PC-9 (cell line): ENCODE results near the gene NPL. TPM values are rescaled to one million over a fixed set of nuclear protein-coding genes. Genes with fewer than 3 reads are reported as not detected.

Source experiments
- BruUV-seq: library from RNA; stranded (reverse); fragments of 400-500 nt; replicated peaks from 2 replicates; lab custom pipeline; 2021; lab: Mats Ljungman, UMichigan
- CTCF ChIA-PET: fragments of 300-600 bp; sonication (Branson Sonifier 250); formaldehyde crosslinking; loops from one replicate; lab custom pipeline; 2022; ENCODE audit warnings: antibody characterized with exemption; lab: Charles Lee
- POLR2A ChIA-PET: fragments of 300-600 bp; sonication (Branson Sonifier 250); formaldehyde crosslinking; loops from one replicate; lab custom pipeline; 2022; ENCODE audit warnings: antibody characterized with exemption; ENCODE audit not compliant: unreplicated experiment; lab: Charles Lee
- DNase-seq, 2 experiments: peaks; one replicate each; pipeline versions ENCODE4 v3.0.0 to v3.0.0-alpha.2; 2015 to 2022; ENCODE audit warnings: mixed read lengths in 1 of 2
- H2AFZ ChIP-seq: fragments of 200-600 bp; sonication (generic); 2 replicates; pipeline ENCODE4 v1.8.1; 2017; ENCODE audit warnings: antibody characterized with exemption
- H3F3A ChIP-seq: fragments of 200-600 bp; sonication (generic); 2 replicates; pipeline ENCODE4 v1.8.1; 2017; ENCODE audit warnings: antibody characterized with exemption, mild to moderate bottlenecking, low read depth; ENCODE audit not compliant: insufficient read depth
- H3K27ac ChIP-seq: fragments of 200-600 bp; sonication (generic); 2 replicates; pipeline ENCODE4 v1.6.1; 2016; ENCODE audit warnings: mixed run types
- H3K27me3 ChIP-seq: fragments of 200-600 bp; sonication (generic); 2 replicates; pipeline ENCODE4 v1.6.1; 2016; ENCODE audit warnings: low read depth, mixed run types; ENCODE audit not compliant: insufficient read depth
- H3K36me3 ChIP-seq: fragments of 200-600 bp; sonication (generic); 2 replicates; pipeline ENCODE4 v1.6.1; 2016; ENCODE audit warnings: low read depth, mixed run types
- H3K4me1 ChIP-seq: fragments of 200-600 bp; sonication (generic); replicated peaks from 2 replicates; pipeline ENCODE4 v1.6.1; 2016; ENCODE audit warnings: mixed run types; ENCODE audit not compliant: insufficient read depth
- H3K4me2 ChIP-seq: fragments of 200-600 bp; sonication (generic); 2 replicates; pipeline ENCODE4 v1.6.1; 2017; ENCODE audit warnings: mixed run types
- H3K4me3 ChIP-seq: fragments of 200-600 bp; sonication (generic); 2 replicates; pipeline ENCODE4 v1.6.1; 2016; ENCODE audit warnings: mixed run types
- H3K79me2 ChIP-seq: fragments of 200-600 bp; sonication (generic); 2 replicates; pipeline ENCODE4 v1.6.1; 2017; ENCODE audit warnings: low read depth, mixed run types
- H3K9me2 ChIP-seq: fragments of 200-600 bp; sonication (generic); 2 replicates; pipeline ENCODE4 v1.8.1; 2017; ENCODE audit warnings: mild to moderate bottlenecking; ENCODE audit not compliant: insufficient read depth
- H3K9me3 ChIP-seq: fragments of 200-600 bp; sonication (generic); 2 replicates; pipeline ENCODE4 v1.8.1; 2016; ENCODE audit warnings: low read depth; ENCODE audit not compliant: insufficient read depth
- H4K20me1 ChIP-seq: fragments of 200-600 bp; sonication (generic); 2 replicates; pipeline ENCODE4 v1.8.1; 2017; ENCODE audit not compliant: insufficient read depth
- EZH2 ChIP-seq: fragments of 200-600 bp; sonication (generic); IDR thresholded peaks from 2 replicates; pipeline ENCODE4 v1.8.0; 2017; ENCODE audit warnings: antibody characterized with exemption, low read depth
- intact Hi-C: fragments of 100-400 bp; cut with micrococcal nuclease; formaldehyde crosslinking; loops from one replicate; pipeline ENCODE4 v1.10.0; 2022; ENCODE audit not compliant: unreplicated experiment
- total RNA-seq: library from RNA; stranded (reverse); gene quantifications from 2 replicates; pipeline ENCODE4 v1.2.3, GENCODE V29; 2021
- TF ChIP-seq, protein P1 (sequence below): fragments of 200-600 bp; sonication (generic); conservative IDR thresholded peaks from 2 replicates; pipeline ENCODE4 v1.6.1; 2017; ENCODE audit warnings: mixed run types, antibody characterized with exemption, mild to moderate bottlenecking, moderate library complexity

Gene NPL
- total RNA-seq, 1 experiment from 2014 or later = 2.3 TPM

DNA sequence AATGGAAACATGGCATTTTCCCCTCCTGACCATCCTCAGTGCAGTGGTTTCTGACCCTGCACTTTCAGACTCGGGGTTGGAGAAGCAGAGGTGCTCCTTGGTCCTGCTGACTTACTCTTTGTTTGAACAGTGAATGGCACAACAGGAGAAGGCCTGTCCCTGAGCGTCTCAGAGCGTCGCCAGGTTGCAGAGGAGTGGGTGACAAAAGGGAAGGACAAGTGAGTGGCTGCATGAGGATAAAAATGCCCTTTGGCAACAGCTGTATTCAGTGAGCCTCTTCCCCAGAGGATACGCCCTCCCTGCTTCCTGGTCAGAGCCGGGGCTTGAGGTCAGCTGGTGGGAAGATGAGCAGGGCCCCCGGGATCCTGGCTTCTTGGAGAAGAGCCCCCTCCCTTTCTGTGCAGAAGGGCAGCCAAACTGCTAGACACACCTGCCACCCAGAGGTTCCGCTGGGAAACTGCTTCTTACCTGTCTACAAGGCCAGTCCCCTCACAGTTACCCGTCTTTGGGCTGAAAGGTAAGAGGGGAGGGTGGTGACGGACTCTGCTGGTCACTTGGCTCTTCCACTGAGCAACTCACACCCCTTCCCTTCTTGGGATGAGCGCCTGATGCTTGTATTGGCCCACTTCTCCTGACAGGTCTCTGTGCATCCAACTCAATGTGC lies 16.6 kb downstream of the NPL start:
- Histone ChIP-seq H3K36me3 (no peaks in the 10 kb centered on the region), H3K79me2 (no peaks in the 10 kb centered on the region), H3K9me3 (no peaks in the 10 kb centered on the region), H3K27ac (no peak overlapping the region), H3K9me2 (no peaks in the 10 kb centered on the region), H3K4me3 (no peak overlapping the region), H3K4me1 (peaks cover 9% of the 10 kb centered on the region; the same call in 1 of the 2 replicates), H3F3A (peaks cover 9% of the 10 kb centered on the region; the same call in 1 of the 2 replicates), H2AFZ (no peak overlapping the region), H3K27me3 (no peaks in the 10 kb centered on the region), H4K20me1 (no peaks in the 10 kb centered on the region), H3K4me2 (no peak overlapping the region)
- intact Hi-C loops = no loop called here
- ChIA-PET CTCF (no interaction called here), POLR2A (no interaction called here)
- BruUV-seq = no TSS peak
- DNase-seq = no peak
- TF ChIP-seq, protein P1, sequence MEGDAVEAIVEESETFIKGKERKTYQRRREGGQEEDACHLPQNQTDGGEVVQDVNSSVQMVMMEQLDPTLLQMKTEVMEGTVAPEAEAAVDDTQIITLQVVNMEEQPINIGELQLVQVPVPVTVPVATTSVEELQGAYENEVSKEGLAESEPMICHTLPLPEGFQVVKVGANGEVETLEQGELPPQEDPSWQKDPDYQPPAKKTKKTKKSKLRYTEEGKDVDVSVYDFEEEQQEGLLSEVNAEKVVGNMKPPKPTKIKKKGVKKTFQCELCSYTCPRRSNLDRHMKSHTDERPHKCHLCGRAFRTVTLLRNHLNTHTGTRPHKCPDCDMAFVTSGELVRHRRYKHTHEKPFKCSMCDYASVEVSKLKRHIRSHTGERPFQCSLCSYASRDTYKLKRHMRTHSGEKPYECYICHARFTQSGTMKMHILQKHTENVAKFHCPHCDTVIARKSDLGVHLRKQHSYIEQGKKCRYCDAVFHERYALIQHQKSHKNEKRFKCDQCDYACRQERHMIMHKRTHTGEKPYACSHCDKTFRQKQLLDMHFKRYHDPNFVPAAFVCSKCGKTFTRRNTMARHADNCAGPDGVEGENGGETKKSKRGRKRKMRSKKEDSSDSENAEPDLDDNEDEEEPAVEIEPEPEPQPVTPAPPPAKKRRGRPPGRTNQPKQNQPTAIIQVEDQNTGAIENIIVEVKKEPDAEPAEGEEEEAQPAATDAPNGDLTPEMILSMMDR = no peak
- no peak for TF ChIP-seq EZH2

DNA sequence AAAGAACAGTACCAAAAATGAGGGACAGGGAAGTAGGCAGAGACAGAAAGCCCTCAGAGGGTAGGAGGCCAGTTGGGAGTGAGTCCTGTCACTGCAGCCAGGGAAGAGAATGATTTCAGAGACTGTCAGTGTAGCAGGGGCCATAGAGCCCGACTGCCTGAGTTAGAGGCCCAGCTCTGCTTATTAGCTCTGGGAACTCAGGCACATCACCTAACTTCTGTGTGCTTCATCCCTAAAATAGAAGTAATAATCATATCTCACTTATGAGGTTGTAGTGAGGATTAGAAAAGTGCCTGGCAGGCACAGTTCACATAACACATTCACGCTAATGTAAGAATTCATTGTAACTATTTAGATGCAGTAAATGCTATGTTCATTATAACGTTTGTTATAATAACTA lies 18.3 kb downstream of the NPL start:
- Histone ChIP-seq H3K36me3 (no peaks in the 10 kb centered on the region), H3K4me2 (no peak overlapping the region), H4K20me1 (no peaks in the 10 kb centered on the region), H3K4me3 (no peak overlapping the region), H3K9me3 (no peaks in the 10 kb centered on the region), H3K27ac (no peak overlapping the region), H3K27me3 (no peaks in the 10 kb centered on the region), H3K79me2 (no peaks in the 10 kb centered on the region), H3F3A (peaks cover 9% of the 10 kb centered on the region; the same call in 1 of the 2 replicates), H3K9me2 (no peaks in the 10 kb centered on the region), H2AFZ (no peak overlapping the region), H3K4me1 (peaks cover 9% of the 10 kb centered on the region; the same call in 1 of the 2 replicates)
- DNase-seq = no peak
- TF ChIP-seq, protein P1 = no peak
- no peak for TF ChIP-seq EZH2
- intact Hi-C loops = no loop called here
- no TSS peak for BruUV-seq
- ChIA-PET CTCF (no interaction called here), POLR2A (no interaction called here)

DNA sequence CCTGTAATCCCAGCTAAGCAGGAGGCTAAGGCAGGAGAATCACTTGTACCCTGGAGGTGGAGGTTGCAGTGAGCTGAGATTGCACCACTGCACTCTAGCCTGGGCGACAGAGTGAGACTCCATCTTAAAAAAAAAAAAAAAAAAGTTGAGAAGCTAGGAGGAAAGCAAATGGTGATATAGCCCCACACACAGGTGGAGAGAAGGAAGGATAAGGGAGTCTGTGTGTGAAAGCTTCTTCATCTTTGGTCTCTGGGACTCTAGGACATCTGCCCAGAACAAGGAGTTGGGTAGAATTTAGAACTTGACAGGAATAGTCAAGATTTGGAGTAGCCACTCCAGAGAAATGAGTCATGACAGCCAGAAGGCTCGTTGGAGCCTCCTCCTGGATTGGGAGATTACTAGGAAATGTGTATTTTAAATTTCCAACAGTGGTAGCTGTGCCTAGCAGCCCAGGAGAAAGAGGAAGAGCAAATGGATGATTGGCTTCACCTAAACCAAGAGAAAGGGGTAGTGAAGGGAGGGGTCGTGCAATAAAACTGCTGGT lies 19.9 kb downstream of the NPL start:
- DNase-seq = no peak
- POLR2A ChIA-PET = no interaction called here

More for the DNA sequence above, 19.9 kb downstream of the NPL start:
- CTCF ChIA-PET = interaction anchor here (0.6 kb wide), 1 partner anchor 23 kb away, joined by 3 read pairs; no protein-coding TSS in a partner anchor
- Histone ChIP-seq H3K4me1 (no peaks in the 10 kb centered on the region), H3K27me3 (no peaks in the 10 kb centered on the region), H3K27ac (no peak overlapping the region), H3K79me2 (no peaks in the 10 kb centered on the region), H3K9me3 (no peaks in the 10 kb centered on the region), H3K36me3 (no peaks in the 10 kb centered on the region), H3K4me2 (no peak overlapping the region), H4K20me1 (no peaks in the 10 kb centered on the region), H2AFZ (no peak overlapping the region), H3K9me2 (no peaks in the 10 kb centered on the region), H3F3A (no peaks in the 10 kb centered on the region), H3K4me3 (no peak overlapping the region)
- BruUV-seq = no TSS peak
- TF ChIP-seq, protein P1 = no peak
- TF ChIP-seq EZH2 = no peak
- intact Hi-C loops = no loop called here
